Mucosa of stomach (tissue), 1 donor: ENCODE results near the gene RAI14.

Source experiments
- H3K27me3 ChIP-seq: one replicate; pipeline ENCODE4 v1.7.0; 2013; ENCODE audit warnings: mild to moderate bottlenecking, low read length; ENCODE audit not compliant: control insufficient read depth, insufficient read depth
- H3K36me3 ChIP-seq: one replicate; pipeline ENCODE4 v1.7.0; 2013; ENCODE audit warnings: low read length; ENCODE audit not compliant: control insufficient read depth, insufficient read depth
- H3K4me1 ChIP-seq: one replicate; pipeline ENCODE4 v1.7.0; 2013; ENCODE audit warnings: mild to moderate bottlenecking, low read length; ENCODE audit not compliant: control insufficient read depth, insufficient read depth
- H3K4me3 ChIP-seq: one replicate; pipeline ENCODE4 v1.7.0; 2013; ENCODE audit warnings: low read length
- H3K9ac ChIP-seq: one replicate; pipeline ENCODE4 v1.7.0; 2013; ENCODE audit warnings: mild to moderate bottlenecking, low read length, moderate library complexity
- H3K9me3 ChIP-seq: one replicate; pipeline ENCODE4 v1.7.0; 2013; ENCODE audit warnings: mild to moderate bottlenecking, low read length, moderate library complexity; ENCODE audit not compliant: control insufficient read depth
- donor health status: Pancreatic carcinoma.

The RAI14 gene

DNA sequence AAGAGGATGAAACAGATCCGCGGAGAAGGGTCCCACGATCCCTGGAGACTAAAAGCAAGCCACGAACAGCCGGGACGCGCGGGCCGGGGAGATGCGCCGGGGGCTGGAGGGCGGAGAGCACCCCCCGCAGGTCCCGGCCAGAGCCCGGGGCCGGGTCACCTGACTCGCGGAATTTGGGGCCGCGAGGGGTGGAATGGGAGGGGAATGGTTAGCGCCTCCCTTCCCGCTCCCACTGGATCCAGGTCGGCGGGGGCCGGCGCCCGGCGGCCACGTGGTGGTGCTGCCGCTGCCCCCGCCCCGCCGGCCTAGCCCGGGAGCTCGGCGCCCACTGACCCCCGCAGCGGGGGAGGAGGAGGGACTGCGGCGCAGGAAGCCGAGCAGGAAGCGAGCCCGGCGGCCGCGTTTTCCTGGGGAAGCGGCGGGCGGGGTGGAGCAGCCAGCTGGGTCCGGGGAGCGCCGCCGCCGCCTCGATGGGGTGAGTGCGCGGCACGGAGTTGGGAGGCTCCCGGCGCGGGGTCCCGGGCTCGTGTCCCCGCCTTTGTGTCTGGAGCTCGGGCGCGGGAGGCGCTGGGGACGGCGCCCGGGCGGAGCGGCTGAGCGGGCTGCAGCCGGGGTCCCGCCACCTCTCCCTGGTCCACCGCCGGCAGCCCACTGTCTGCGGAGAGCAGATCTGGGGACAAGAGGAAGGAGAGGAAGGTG is at the start of gene RAI14:
Gene RAI14, plus strand, starts transcription at position 328 of the 699 bp plus-strand sequence. CDS start 30,592 bp downstream, outside the sequence.
- no peaks in the 10 kb centered on the region for H3K9me3 ChIP-seq
- H3K4me1 ChIP-seq = peaks cover 13% of the 10 kb centered on the region
- H3K9ac ChIP-seq = peak within 1 kb of the TSS; percentile 80
- peak within 1 kb of the TSS; percentile 38 for H3K4me3 ChIP-seq
- peaks cover 6% of the 10 kb centered on the region for H3K27me3 ChIP-seq
- no peaks in the 10 kb centered on the region for H3K36me3 ChIP-seq

DNA sequence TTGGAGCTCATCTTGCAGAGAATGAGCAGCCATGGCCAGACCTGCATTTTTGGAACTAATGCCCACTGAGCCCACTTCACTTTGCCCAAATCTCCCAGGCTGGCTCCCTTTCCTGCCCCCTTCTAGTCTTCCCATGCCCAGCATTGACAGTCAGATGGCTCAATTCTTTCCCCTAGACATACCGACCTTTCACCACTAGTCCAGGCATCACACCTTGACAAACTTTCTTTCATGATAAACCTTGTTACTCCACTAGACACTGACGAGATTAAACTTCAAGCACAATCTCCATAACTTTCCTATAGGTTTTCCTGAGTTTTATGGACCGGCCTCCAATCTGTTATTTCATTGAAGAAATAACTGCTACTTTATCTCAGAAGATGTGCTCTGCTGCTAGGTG is 47.8 kb upstream of the RAI14 start:
- H3K9ac ChIP-seq = no peak overlapping the region
- no peaks in the 10 kb centered on the region for H3K4me1 ChIP-seq
- H3K9me3 ChIP-seq = no peaks in the 10 kb centered on the region
- no peak overlapping the region for H3K4me3 ChIP-seq
- H3K27me3 ChIP-seq = no peaks in the 10 kb centered on the region
- no peaks in the 10 kb centered on the region for H3K36me3 ChIP-seq

DNA sequence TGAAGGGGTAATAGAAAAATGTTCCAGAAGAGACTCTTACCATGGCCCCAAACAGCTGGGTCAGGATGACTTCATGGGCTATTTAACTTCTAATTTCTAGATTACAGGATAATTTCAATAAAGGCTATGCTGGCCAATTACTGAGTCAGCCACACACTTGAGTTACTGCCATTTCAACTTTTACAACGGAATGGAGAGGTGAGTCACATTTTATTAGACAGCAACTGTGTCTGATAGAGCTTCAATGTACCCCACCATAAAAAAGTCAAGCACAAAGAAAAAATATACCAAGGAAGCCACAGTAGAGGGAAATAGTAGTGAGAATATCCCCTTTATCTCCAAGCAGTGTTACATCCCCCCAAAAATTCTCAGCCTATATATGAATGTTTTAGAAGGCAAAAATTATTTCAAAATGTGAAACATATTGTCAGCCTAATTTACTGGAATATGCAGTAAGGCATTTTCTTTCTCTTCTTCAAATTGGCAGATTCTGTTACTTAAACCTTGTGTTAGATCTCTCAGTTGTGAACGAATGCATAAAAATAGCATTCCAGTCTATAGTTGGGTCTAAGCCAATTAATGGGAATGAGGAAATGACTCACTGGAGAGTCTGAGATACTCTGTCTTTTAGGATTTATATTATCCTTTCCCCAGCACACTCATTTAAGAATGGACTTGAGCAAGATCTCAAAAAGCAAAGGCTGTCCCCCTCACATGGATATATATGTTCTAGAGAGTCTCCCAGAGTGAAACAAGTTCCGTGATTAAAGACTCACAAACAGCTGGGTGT is 47.1 kb upstream of the RAI14 start:
- Histone ChIP-seq H3K4me3 (no peak overlapping the region), H3K4me1 (no peaks in the 10 kb centered on the region), H3K9ac (no peak overlapping the region), H3K36me3 (no peaks in the 10 kb centered on the region), H3K9me3 (no peaks in the 10 kb centered on the region), H3K27me3 (no peaks in the 10 kb centered on the region)

DNA sequence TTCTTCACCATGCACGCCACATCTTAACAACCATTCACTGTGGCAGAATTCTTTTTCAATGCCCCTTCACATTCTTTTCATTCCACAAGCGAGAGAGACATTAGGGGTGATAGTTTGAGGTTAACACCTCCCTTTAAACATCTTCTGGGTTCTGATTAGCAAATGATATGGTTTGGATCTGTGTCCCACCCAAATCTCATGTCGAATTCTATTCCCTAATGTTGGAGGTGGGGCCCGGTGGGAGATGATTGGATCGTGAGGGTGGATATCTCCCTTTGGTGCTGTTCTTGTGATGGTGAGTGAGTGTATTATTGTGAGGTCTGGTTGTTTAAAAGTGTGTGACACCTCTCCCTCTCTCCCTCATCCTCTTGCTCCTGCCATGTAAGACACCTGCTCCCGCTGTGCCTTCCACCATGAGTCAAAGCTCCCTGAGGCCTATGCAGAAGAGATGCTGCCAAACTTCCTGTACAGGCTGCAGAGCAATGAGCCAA is 46.1 kb upstream of the RAI14 start:
- no peaks in the 10 kb centered on the region for H3K36me3 ChIP-seq
- H3K9ac ChIP-seq = no peak overlapping the region
- H3K27me3 ChIP-seq = no peaks in the 10 kb centered on the region
- no peaks in the 10 kb centered on the region for H3K4me1 ChIP-seq
- H3K9me3 ChIP-seq = no peaks in the 10 kb centered on the region
- H3K4me3 ChIP-seq = no peak overlapping the region

DNA sequence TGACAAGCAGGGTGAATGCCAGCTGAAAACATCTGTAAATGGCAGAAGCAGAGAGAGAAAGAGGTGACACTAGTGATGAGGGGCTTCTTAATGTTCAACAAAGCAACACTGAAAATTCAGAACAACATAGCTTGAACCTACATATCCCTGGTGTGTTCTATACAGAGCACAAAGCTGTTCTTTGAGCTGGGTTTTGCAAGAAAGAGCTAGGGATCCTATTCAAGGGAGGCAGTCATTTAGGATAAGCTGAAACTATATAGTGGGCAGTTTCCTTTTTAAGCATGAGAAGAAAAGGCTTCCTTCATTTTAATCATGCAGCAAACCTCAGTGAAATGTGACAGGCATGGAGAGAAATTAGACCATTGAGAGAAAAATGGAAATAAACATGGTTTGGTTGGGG is 45.6 kb upstream of the RAI14 start:
- H3K4me1 ChIP-seq = no peaks in the 10 kb centered on the region
- no peaks in the 10 kb centered on the region for H3K9me3 ChIP-seq
- H3K9ac ChIP-seq = no peak overlapping the region
- no peaks in the 10 kb centered on the region for H3K27me3 ChIP-seq
- H3K36me3 ChIP-seq = no peaks in the 10 kb centered on the region
- no peak overlapping the region for H3K4me3 ChIP-seq

DNA sequence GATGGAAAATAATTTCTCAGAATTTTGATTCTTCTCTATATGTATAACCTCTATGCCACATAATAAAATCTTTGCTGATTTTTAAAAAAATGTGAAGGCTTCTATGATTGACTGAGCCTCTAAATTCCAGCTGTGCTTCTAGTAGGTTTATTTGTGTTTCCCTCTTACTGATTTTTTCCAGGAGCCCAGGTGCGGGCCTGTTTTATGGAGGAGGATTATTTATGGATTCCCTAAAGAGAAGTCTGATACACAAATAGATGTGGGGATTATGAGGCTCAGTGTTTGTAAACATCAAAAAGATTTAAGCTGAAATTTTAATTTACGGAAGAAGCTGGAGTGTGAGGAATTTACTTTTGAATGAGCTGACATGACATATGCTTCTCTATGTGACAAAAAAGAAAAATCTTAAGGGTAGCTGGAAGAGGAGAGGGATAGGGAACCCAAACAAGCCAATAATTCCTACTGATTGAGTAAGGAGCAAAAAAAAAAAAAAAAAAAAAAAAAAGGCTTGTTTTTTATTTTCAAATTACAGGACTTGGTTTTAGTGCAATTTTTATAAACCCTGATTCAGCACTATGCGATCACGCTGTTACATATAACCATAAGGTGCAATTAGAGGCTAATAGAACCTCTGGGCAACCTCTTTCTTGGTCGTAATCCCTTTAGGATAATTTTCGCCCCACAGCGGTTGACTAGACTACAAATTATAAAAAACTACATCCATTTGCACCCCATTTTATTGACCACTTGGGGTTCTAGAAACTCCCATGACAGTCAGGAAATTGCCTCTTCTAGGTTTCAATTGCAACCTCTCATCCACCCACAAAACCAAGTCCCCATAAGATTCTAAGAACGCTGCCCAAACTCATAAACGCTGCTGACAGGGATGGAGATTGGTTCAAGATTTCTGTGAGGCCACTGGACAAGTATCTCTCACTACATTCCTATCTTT is 44.4 kb upstream of the RAI14 start:
- Histone ChIP-seq H3K27me3 (no peaks in the 10 kb centered on the region), H3K36me3 (no peaks in the 10 kb centered on the region), H3K4me3 (no peak overlapping the region), H3K4me1 (no peaks in the 10 kb centered on the region), H3K9me3 (no peaks in the 10 kb centered on the region), H3K9ac (no peak overlapping the region)

DNA sequence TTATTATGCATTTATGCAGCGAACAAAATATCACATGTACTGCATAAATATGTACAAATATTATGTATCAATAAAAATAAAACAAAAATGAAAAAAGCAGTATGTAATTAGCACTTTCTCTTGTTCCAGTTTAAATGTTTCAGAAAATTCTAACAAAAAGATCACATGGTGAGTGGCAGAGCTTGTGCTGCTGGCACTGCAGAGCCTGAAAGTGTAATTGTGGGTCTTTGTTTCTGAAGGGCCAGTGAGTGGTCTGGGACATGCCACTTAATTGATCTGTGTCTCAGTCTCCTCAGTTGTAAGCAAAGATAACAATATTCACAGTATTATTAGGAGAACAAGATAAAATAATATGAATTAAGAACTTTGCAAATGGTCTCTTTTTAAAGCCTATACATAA is 39.5 kb upstream of the RAI14 start:
- no peaks in the 10 kb centered on the region for H3K36me3 ChIP-seq
- no peak overlapping the region for H3K9ac ChIP-seq
- no peak overlapping the region for H3K4me3 ChIP-seq
- H3K27me3 ChIP-seq = no peaks in the 10 kb centered on the region
- H3K9me3 ChIP-seq = no peaks in the 10 kb centered on the region
- H3K4me1 ChIP-seq = no peaks in the 10 kb centered on the region

DNA sequence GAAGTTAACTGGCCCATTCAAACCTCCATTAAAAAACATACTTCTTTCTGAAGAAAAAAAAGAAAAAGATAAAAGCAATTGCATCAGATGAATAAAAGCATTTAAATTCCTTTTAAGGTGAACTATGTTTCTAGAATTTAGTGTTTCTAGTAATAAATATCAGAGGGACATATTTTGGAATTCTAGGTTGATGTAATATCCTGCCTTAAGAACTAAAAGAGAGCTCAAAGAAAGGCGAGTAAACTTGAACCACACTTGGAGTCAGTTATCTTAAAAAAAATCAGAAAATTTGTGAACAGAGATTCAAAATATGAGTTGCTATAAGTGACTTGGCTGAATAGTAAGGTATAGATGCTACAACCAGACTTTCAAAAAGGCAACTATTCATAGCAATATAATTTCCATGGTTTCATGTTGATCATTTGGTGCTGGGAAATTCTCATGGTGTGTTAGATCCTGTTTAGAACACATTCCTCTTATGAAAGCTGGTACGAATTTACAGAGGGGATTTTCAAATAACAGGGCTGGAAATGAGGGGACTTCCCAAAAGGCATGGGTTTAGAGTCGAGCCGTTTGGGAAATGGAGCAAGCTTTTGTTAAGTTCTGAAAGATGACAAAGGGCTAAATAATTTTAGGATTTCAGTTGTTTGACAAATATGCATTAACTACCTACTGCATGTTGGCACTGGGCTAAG is 37.6 kb upstream of the RAI14 start:
- Histone ChIP-seq H3K4me1 (no peaks in the 10 kb centered on the region), H3K9me3 (no peaks in the 10 kb centered on the region), H3K36me3 (no peaks in the 10 kb centered on the region), H3K27me3 (no peaks in the 10 kb centered on the region), H3K4me3 (no peak overlapping the region), H3K9ac (no peak overlapping the region)

DNA sequence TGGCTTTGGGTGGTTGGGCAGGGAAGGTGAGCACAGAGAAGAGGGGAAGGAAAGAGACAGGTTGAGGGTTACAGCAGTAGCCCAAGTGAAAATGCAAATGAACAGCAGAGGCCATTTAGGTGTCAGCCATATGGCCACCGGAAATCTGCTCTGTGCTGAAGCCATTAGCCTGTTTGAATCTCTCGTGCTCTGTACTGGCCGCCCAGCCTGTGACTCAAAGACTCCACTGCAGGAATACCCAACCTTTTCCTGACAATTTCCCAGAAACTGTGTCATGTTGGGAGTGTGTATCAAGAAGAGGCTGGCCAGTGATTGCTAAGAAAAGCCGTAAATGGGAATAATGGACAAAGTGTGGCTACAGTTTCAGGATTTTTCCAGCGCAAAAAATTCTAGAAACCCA is 35.9 kb upstream of the RAI14 start:
- Histone ChIP-seq H3K4me1 (no peaks in the 10 kb centered on the region), H3K9me3 (no peaks in the 10 kb centered on the region), H3K27me3 (no peaks in the 10 kb centered on the region), H3K9ac (no peak overlapping the region), H3K4me3 (no peak overlapping the region), H3K36me3 (no peaks in the 10 kb centered on the region)

DNA sequence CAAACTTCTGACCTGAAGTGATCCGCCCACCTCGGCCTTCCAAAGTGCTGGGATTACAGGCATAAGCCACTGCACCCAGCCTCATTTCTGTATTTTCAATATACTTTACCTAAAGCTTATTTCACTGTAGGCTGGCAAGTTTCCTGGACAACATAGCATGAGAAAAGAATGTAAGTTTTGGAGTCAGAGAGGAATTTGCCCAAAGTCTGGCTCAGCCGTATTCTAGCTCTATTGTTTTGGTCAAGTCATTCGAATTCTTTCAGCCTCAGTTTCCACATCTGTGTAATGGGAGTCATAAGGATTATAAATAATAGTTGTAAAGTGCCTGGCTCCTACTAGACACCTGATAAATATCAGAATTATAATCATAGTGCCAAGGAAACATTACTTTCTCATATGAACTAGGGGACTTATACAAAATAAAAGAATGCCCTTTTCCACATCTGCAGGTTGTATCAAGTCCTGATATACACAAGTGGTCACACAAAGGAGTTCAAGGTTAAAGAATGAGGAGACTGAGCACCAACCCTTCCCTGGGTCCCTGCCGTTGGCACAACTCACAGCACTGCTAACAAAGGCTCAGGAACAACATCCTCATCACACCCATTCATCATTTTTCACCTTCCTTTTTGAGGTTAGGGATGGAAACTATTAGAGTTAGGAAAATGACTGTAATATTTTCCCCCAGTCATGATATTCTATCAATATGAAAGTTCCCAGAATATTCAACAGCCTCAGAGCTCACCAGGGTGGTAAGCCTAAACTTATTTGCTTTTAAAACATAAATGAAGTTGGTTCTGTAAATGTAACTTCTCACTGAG is 34.6 kb upstream of the RAI14 start:
- Histone ChIP-seq H3K36me3 (no peaks in the 10 kb centered on the region), H3K27me3 (no peaks in the 10 kb centered on the region), H3K4me1 (no peaks in the 10 kb centered on the region), H3K9me3 (no peaks in the 10 kb centered on the region), H3K9ac (no peak overlapping the region), H3K4me3 (no peak overlapping the region)

DNA sequence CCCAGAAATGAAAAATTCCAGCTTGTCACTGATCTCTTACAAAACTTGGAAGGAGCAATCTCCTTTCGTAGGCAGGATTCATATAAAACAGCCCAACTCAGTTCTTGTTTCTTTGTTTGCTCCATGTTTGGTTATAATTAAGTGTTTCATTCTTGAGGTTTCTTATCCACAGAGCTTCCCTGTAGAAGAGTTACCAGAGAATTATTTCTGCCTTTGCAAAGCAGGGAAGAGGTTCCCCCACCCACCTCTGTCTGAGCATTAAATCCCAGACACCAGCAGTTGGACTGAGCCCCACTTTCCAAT is 34.1 kb upstream of the RAI14 start:
- Histone ChIP-seq H3K36me3 (no peaks in the 10 kb centered on the region), H3K4me1 (no peaks in the 10 kb centered on the region), H3K4me3 (no peak overlapping the region)

More for the DNA sequence above, 34.1 kb upstream of the RAI14 start:
- Histone ChIP-seq H3K9ac (no peak overlapping the region), H3K27me3 (no peaks in the 10 kb centered on the region), H3K9me3 (no peaks in the 10 kb centered on the region)
